Stimulated activated CD8-positive, alpha-beta memory T cell treated with anti-CD3 and anti-CD28 coated beads, Interleukin-7, amount 100 ng/mL, for 4 hours (primary cell): ENCODE measurements around the gene KCNN2.

Source experiments
- DNase-seq, 2 donors: peaks; one replicate each; pipeline ENCODE4 v3.0.0-alpha.2; 2020; ENCODE audit warnings: low read depth in 2 of 2

KCNN2 gene

GRCh38 chr5:114544561-114544960 is 182.7 kb downstream of the KCNN2 start:
- no peak for DNase-seq
